HG03103 (cell line): ENCODE results near the gene CA11.
"Not testable (repeated sequence)": the region's sequence is repeated elsewhere in the genome, so short reads cannot be mapped to it uniquely, and the experiment has no call there.

Experiments used
- ATAC-seq: cut with Tn5 transposase; IDR thresholded peaks from one replicate; pipeline ENCODE4 v1.9.1; 2021; ENCODE audit warnings: low read depth; ENCODE audit not compliant: unreplicated experiment

CA11 gene

GRCh38 chr19:48646001-48646721, at the start of gene CA11:
CA11 (minus strand) TSS chr19:48646187; CDS start chr19:48645632, 555 bp downstream.
- ATAC-seq: peak; percentile 82

DNA sequence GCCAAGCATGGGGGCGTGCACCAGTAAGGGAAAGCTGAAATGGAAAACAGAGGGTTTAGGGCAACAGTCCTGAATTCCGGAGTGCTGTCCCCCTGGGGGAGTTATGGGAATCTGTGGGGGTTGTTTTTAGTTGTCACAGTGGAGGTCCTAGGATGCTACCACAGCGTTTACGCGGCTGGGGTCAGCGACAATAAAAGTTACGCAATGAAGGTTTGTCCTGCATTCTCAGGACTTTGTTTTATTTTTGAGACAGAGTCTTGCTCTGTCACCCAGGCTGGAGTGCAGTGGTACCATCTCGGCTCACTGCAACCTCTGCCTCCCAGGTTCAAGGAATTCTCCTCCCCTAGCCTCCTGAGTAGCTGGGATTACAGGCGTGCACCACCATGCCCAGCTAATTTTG, 47.6 kb upstream of the CA11 start:
- ATAC-seq: not testable (repeated sequence)

- ATAC-seq: no peak
Observed at GRCh38 chr19:48689449-48689848, 43.5 kb upstream of the CA11 start.

- ATAC-seq: no peak
Observed at GRCh38 chr19:48687776-48688175, 41.8 kb upstream of the CA11 start.

DNA sequence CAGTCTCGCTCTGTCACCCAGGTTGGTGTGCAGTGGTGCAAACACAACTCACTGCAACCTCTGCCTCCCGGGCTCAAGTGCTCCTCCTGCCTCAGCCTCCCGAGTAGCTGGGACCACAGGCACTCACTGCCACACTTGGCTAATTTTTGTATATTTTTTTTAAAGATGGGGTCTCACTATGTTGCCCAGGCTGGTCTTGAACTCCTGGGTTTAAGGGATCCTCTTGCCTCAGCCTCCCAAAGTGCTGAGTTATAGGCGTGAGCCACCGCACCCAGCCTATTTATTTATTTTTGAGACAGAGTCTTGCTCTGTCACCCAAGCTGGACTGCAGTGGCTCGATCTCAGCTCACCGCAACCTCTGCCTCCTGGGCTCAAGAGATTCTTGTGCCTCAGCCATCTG, 40.6 kb upstream of the CA11 start:
- ATAC-seq: not testable (repeated sequence)

DNA sequence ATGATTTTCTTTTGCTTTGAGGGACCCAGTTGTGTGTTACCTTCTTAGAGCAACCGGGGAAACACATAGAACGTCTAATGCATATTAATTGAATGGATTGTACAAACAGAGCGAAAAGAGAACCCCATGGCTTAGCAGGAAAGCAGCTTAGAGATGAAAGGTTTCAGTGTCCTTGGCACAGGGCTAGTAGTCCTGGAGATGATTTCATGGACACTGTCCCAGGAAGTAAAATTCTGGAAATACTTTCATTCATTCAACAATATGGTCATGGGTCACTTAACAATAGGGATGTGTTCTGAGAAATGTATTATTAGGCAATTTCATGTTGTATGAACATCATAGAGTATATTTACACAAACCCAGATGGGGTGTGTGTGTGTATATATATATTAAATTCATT, 40.1 kb upstream of the CA11 start:
- no peak for ATAC-seq

DNA sequence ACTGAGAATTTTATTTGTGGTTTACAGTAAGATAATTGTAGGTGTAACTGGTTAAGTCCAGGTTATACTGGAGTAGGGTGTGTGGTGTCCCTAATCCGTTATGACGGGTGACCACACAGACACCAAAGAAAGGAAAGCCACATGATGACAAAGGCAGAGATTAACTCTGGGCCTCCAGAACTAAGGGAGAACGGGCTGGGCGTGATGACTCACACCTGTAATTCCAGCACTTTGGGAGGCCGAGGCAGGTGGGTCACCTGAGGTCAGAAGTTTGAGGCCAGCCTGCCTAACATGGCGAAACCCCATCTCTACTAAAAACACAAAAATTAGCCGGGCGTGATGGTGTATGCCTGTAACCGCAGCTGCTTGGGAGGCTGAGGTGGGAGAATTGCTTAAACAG, 39.6 kb upstream of the CA11 start:
- ATAC-seq: no peak

DNA sequence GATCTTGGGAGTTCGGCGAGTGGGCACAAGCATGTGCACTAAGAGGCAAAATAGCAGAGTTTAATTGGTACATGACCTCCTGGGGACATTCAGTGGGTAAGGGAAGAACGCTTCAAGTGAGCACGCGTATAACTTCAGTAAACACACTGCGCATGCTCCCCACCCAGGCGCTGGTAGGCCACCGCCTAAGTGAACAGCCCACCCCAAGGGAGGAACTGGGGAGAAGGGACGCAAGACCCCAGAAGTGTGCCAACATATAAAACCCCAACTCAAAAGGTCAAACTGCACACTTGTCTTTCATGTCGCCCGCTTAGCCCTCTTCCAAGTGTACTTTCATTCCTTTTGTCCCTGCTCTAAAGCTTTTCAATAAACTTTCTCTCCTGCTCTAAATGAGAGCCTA, 37.4 kb upstream of the CA11 start:
- no peak for ATAC-seq

DNA sequence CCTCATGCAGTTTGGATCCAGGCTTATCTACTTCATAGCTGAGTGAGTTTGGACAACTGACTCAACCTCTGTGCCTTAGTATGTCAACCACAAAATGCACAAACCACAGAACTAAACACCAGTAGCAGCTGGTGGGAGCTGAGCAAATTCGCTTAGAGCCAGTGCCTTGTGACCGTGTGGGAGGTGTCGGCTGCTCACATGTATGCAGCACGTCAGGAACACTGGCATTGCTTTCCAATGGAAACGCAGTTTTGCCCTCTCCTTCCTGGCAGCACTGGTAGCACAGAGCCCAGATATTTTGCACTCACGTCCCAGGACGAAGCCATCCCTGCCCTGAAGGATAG, 35.1 kb upstream of the CA11 start:
- no peak for ATAC-seq

DNA sequence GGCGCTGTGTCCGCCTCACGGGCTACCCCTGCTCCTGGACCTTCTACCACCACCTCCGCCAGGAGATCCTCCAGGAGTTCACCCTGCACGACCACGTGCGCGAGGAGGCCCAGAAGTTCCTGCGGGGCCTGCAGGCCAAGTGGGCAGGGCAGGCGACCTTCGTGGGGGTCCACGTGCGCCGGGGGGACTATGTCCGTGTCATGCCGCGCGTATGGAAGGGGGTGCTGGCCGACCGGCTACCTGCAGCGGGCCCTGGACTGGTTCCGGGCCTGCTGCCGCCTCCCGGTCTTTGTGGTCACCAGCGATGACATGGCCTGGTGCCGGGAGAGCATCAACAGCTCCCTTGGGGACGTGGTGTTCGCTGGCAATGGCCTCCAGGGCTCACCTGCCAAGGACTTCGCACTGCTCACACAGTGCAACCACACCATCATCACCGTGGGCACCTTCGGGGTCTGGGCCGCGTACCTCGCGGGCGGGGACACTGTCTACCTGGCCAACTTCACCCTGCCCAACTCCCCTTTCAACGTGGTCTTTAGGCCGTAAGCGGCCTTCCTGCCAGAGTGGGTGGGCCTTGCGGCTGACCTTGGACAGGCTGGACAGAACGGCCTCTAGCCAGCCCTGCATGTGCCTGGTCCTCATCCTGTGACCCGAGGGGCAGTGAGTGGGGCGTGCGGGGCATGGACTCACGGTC, 34.6 kb upstream of the CA11 start:
- ATAC-seq: no peak

DNA sequence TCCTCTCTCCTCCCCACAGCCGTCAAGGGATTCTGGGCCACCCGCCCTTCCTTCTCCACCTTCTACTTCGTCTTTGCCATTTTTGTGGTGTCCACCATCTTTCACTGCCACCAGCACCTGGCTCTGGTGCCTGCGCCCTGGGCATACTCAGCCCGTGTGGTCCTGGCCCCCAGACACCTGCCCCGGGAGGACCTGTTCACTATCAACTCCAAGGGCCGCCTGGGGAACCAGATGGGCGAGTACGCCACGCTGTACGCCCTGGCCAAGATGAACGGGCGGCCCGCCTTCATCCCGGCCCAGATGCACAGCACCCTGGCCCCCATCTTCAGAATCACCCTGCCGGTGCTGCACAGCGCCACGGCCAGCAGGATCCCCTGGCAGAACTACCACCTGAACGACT, 34.0 kb upstream of the CA11 start:
- not testable (repeated sequence) for ATAC-seq

DNA sequence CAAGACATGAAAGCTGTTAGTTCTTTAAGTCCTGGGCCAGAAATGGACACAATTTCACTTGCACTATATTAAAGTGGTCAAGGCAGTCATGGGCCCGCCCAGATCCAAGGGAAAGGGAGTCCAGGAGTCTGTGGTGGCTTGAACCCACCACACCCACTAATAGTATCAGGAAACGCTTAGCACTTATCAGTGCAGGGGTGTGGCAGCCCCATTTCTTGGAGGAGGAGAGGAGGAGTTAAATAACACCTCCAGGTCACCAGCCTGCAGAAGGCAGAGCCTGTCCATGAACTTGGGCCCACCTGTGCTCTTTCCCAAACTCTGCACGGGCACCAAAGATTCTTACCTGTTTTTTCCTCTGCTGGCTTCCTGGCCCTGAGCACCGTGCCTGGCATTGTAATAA, 32.2 kb upstream of the CA11 start:
- ATAC-seq: no peak

DNA sequence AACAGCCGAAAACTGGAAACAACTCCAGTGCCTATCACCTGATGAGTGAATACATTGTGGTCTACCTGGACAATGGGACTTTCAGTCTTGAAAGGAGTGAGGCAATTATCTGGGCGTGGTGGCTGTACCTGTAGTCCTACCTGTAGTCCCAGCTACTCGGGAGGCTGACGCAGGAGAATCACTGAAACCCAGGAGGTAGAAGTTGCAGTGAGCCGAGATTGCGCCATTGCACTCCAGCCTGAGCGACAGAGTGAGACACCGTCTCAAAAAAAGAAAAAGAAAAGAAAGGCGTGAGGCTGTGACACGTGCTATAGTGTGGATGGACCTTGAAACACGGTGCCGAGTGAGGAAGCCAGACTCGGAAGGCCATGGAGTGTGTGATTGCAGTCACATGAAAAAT, 30.9 kb upstream of the CA11 start:
- ATAC-seq: no peak

- ATAC-seq: no peak
Observed at GRCh38 chr19:48676487-48676886, 30.5 kb upstream of the CA11 start.

GRCh38 chr19:48674921-48675824, 29.2 kb upstream of the CA11 start:
- no peak for ATAC-seq

DNA sequence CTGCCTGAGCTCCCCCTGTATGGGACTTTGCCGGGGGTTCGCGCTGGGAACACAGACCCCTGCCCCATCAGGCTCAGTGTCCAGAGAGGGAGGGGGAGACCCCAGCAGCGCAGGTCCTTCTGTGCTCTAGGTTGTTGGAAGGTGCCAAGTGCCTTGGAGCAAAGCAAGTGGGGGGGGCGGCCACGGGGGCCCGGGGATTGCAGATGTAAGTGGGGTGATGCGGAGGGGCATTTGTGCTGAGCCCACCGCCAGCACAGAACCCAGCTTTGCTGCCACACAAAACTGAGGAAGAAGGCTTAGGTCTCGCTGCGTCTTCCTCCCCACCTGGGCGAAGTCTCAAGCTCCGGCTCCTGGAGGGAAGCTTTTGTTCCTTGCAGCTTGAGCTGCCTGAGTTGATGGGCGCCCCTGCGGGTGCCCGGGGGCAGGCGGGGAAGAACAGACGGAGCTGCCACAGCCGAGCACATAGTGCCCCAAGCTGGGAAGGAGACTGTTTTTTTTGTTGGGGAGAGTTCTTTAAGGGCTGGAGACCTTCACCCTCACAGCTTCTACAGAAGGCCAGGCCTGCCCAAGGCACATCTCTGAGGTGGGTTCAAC, 28.3 kb upstream of the CA11 start:
- ATAC-seq: no peak

DNA sequence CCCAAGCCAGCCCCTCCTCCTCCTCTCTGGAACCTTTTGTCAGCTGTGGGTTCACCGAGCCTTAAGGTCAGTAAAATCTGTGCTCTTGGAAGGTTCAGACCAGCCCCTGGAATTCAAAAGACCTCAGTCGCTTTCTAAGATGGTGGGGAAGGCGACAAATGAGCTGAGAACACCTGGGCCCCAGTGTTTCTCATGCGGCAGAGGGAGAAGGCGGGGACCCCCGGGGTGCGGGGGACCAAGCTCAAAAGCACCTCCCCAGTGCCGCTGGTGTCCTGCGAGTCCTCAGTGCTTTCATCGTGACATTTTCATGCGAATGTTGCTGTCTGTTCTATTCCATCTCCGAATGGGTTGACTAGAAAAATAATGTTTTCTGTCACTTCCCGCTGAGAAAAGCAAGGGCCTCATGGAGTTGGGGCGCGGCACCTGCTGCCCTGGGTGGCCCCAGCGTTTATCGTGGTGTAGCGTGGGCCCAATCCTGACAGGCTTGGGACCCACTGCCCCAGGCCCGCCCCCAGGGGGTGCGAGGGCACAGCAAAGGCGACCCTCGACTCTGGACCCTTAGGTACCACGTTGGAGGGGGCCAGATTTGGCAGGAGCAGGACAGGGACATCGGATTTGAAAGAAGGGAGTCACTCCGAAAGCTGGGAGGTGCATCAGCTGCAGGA, 27.6 kb upstream of the CA11 start:
- ATAC-seq: no peak

DNA sequence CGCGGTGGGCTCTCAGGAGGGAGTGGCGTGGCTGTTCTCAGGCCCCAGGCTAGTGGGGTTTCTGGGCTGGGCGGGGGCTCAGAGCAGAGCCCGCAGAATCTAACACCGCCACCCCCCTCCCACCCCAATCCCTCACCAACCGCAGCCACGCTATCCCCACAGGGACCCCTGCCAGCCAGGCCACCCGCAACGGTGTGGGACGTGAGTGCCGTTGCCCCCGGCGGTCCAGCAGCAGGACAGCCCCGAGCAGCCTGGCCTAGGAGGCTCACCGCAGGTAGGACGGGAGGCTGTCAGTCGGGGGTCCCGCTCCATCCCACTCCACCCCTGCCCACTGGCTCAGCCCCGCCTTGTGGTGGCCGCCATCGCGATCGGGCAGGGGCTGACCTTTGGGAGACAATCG, 27.0 kb upstream of the CA11 start, which contains the start of gene NTN5:
NTN5 (minus strand) TSS at position 24 of the 400 bp plus-strand sequence. CDS start 2,031 bp downstream, outside the sequence.
- ATAC-seq: no peak

DNA sequence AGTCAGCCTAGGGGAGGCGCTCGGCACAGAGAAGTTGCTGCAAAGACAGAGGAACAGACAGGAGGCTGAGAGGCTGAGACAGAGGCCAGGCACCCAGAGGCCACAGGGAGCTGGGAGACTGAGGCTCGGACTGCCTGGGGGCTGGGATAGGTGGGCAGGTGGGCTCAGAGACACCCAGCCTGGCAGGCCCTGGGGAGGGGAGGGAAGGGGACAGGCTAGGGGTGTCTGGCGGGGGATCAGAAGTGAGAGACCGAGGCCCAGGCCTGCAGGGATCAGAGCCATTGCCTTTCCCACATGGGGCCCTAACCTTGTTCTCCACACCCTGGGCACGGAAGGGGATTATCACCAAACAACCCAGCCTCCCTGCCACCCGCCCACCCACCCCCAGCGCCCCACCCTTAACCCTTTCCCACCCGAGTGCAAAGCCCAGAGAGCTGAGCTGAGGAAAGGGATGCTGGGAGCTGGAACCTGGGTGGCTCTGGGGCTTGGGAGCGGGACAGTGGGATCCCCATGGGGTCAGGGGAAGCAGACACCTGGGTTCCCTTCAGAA, 25.5 kb upstream of the CA11 start:
- no peak for ATAC-seq
